ENCODE results near the gene FAF2.
"Not testable (repeated sequence)": the region's sequence is repeated elsewhere in the genome, so short reads cannot be mapped to it uniquely, and the experiment has no call there.

FAF2 gene

GRCh38 chr5:176418251-176418650, 29.9 kb upstream of the FAF2 start:
- FAIRE-seq, result no peak

GRCh38 chr5:176420086-176420485, 28.1 kb upstream of the FAF2 start:
- no peak for FAIRE-seq

GRCh38 chr5:176420972-176421544, 27.1 kb upstream of the FAF2 start:
- FAIRE-seq, result no peak

- FAIRE-seq, result no peak
Measured at GRCh38 chr5:176424181-176424580, 24.0 kb upstream of the FAF2 start.

- no peak for FAIRE-seq
Measured at GRCh38 chr5:176425138-176425537, 23.0 kb upstream of the FAF2 start.

GRCh38 chr5:176425791-176426190, 22.4 kb upstream of the FAF2 start:
- no peak for FAIRE-seq

- no peak for FAIRE-seq
Measured at GRCh38 chr5:176426876-176427275, 21.3 kb upstream of the FAF2 start.

GRCh38 chr5:176427971-176428370, 20.2 kb upstream of the FAF2 start:
- FAIRE-seq, result no peak

- no peak for FAIRE-seq
Measured at GRCh38 chr5:176429972-176430371, 18.2 kb upstream of the FAF2 start.

- FAIRE-seq, result no peak
Measured at GRCh38 chr5:176432707-176433106, 15.5 kb upstream of the FAF2 start.

GRCh38 chr5:176436656-176437055, 11.5 kb upstream of the FAF2 start:
- FAIRE-seq, result no peak

GRCh38 chr5:176438959-176439757, 9.0 kb upstream of the FAF2 start:
- FAIRE-seq, result no peak

GRCh38 chr5:176440927-176441706, 7.1 kb upstream of the FAF2 start:
- FAIRE-seq, result no peak

- no peak for FAIRE-seq
Measured at GRCh38 chr5:176441921-176442323, 6.3 kb upstream of the FAF2 start.

GRCh38 chr5:176442911-176443310, 5.3 kb upstream of the FAF2 start:
- FAIRE-seq, result not testable (repeated sequence)

GRCh38 chr5:176444742-176445141, 3.4 kb upstream of the FAF2 start:
- FAIRE-seq, result no peak

- no peak for FAIRE-seq
Measured at GRCh38 chr5:176446028-176446665, 2.0 kb upstream of the FAF2 start.

- no peak for FAIRE-seq
Measured at GRCh38 chr5:176446884-176447590, 1.1 kb upstream of the FAF2 start.

- FAIRE-seq, result no peak
Measured at GRCh38 chr5:176447591-176447977, 601 bp upstream of the FAF2 start.

GRCh38 chr5:176450077-176450476, 1.9 kb downstream of the FAF2 start:
- no peak for FAIRE-seq

GRCh38 chr5:176454724-176455394, 6.7 kb downstream of the FAF2 start:
- no peak for FAIRE-seq

GRCh38 chr5:176458904-176459561, 10.8 kb downstream of the FAF2 start:
- no peak for FAIRE-seq

Measured in TTC549 (cell line).